SK-N-SH (cell line): ENCODE measurements around the gene AGTR1. TPM values are rescaled to one million over a fixed set of nuclear protein-coding genes. Genes with fewer than 3 reads are reported as not detected.

Source experiments
- CTCF ChIA-PET: fragments of 300-600, 350-600 bp; formaldehyde crosslinking; extraction: SDS; loops from one replicate; lab custom pipeline; 2021; lab: Yijun Ruan, JAX
- POLR2A ChIA-PET: fragments of 350-600 bp; sonication (Branson Sonifier 250); formaldehyde crosslinking; extraction: SDS; loops from one replicate; lab custom pipeline; 2020; ENCODE audit warnings: antibody characterized with exemption, inconsistent platforms; lab: Yijun Ruan, JAX
- DNase-seq: peaks from one replicate; pipeline ENCODE4 v3.0.0; 2012
- H2AFZ ChIP-seq: fragments of 200-600 bp; sonication (generic); 2 replicates; pipeline ENCODE4 v1.8.1; 2016; ENCODE audit warnings: antibody characterized with exemption, mild to moderate bottlenecking, low read depth
- H3F3A ChIP-seq: fragments of 200-600 bp; sonication (generic); replicated peaks from 2 replicates; pipeline ENCODE3; 2016; ENCODE audit warnings: antibody characterized with exemption, mild to moderate bottlenecking; ENCODE audit not compliant: insufficient read depth
- H3K27ac ChIP-seq, 2 experiments: fragments of 200-500 bp in 1 of 2; fragments of 200-600 bp in 1 of 2; sonication (Bioruptor generic) in 1 of 2; sonication (generic), shearing (Covaris generic) in 1 of 2; 2 replicates each; pipeline versions ENCODE4 v1.5.1 to v1.6.1; 2014 to 2016; ENCODE audit warnings: low read depth in 2 of 2, inconsistent platforms in 1 of 2, low read length in 1 of 2, mild to moderate bottlenecking in 1 of 2, mixed read lengths in 1 of 2
- H3K27me3 ChIP-seq: fragments of 200-600 bp; sonication (generic), shearing (Covaris generic); 2 replicates; pipeline ENCODE4 v1.6.1; 2016; ENCODE audit warnings: mixed run types; ENCODE audit not compliant: insufficient read depth
- H3K36me3 ChIP-seq, 2 experiments: fragments of 200-500 bp in 1 of 2; fragments of 200-600 bp in 1 of 2; sonication (Bioruptor generic) in 1 of 2; sonication (generic) in 1 of 2; replicated peaks in 1 of 2; 2 replicates each; pipeline versions ENCODE3 to v1.5.1; 2014 to 2016; ENCODE audit warnings: low read length in 1 of 2, mild to moderate bottlenecking in 1 of 2; ENCODE audit not compliant: insufficient read depth in 2 of 2, control insufficient read depth in 1 of 2
- H3K4me1 ChIP-seq, 2 experiments: fragments of 200-500 bp in 1 of 2; fragments of 200-600 bp in 1 of 2; sonication (Bioruptor generic) in 1 of 2; sonication (generic), shearing (Covaris generic) in 1 of 2; 2 replicates each; pipeline versions ENCODE4 v1.5.1 to v1.6.1; 2014 to 2016; ENCODE audit warnings: low read depth in 1 of 2, low read length in 1 of 2, mixed run types in 1 of 2; ENCODE audit not compliant: insufficient read depth in 2 of 2, control insufficient read depth in 1 of 2
- H3K4me2 ChIP-seq: fragments of 200-600 bp; sonication (generic), shearing (Covaris generic); 2 replicates; pipeline ENCODE4 v1.6.1; 2017; ENCODE audit warnings: mixed run types
- H3K4me3 ChIP-seq, 2 experiments: fragments of 200-500 bp in 1 of 2; fragments of 200-600 bp in 1 of 2; sonication (Bioruptor generic) in 1 of 2; sonication (generic), shearing (Covaris generic) in 1 of 2; 2 replicates each; pipeline versions ENCODE4 v1.5.1 to v1.8.1; 2014 to 2016; ENCODE audit warnings: low read depth in 2 of 2, inconsistent platforms in 1 of 2, low read length in 1 of 2, mild to moderate bottlenecking in 1 of 2, mixed read lengths in 1 of 2, moderate library complexity in 1 of 2
- H3K79me2 ChIP-seq: fragments of 200-600 bp; sonication (generic); 2 replicates; pipeline ENCODE4 v1.8.1; 2017; ENCODE audit warnings: mild to moderate bottlenecking; ENCODE audit not compliant: insufficient read depth
- H3K9ac ChIP-seq: fragments of 200-600 bp; sonication (generic); 2 replicates; pipeline ENCODE4 v1.6.1; 2017; ENCODE audit warnings: mixed run types
- H3K9me2 ChIP-seq: fragments of 200-600 bp; sonication (generic); 2 replicates; pipeline ENCODE4 v1.6.1; 2017; ENCODE audit warnings: mixed run types
- H3K9me3 ChIP-seq: fragments of 200-600 bp; sonication (generic); 2 replicates; pipeline ENCODE4 v1.6.1; 2017; ENCODE audit warnings: mixed run types, mild to moderate bottlenecking, moderate library complexity
- H4K20me1 ChIP-seq: fragments of 200-600 bp; sonication (generic); 2 replicates; pipeline ENCODE4 v1.6.1; 2017; ENCODE audit warnings: mild to moderate bottlenecking, mixed run types; ENCODE audit not compliant: insufficient read depth
- EZH2phosphoT487 ChIP-seq: fragments of 200-600 bp; sonication (generic); IDR thresholded peaks from 2 replicates; pipeline ENCODE4 v1.6.1; 2017; ENCODE audit warnings: low read depth, mixed run types, mild to moderate bottlenecking, antibody characterized with exemption, moderate library complexity, borderline replicate concordance
- FOSL2 ChIP-seq: IDR thresholded peaks from 2 replicates; pipeline ENCODE4 v1.4.0; 2012; ENCODE audit warnings: low read depth, mild to moderate bottlenecking, moderate library complexity, borderline replicate concordance
- FOXJ3 ChIP-seq: sonication (generic); formaldehyde crosslinking; IDR thresholded peaks from 2 replicates; pipeline ENCODE4 v1.5.1; 2020; ENCODE audit warnings: mild to moderate bottlenecking, missing genetic modification reagents
- GATA2 ChIP-seq: sonication (generic); formaldehyde crosslinking; IDR thresholded peaks from 2 replicates; pipeline ENCODE4 v1.5.0; 2020; ENCODE audit warnings: mild to moderate bottlenecking, missing genetic modification reagents
- MEF2A ChIP-seq: IDR thresholded peaks from 2 replicates; pipeline ENCODE4 v1.4.0; 2012; ENCODE audit warnings: low read depth, borderline replicate concordance
- MXI1 ChIP-seq: IDR thresholded peaks from 2 replicates; pipeline ENCODE4 v1.6.1; 2012; ENCODE audit warnings: mild to moderate bottlenecking, low read depth, low read length, improper control_type of control experiment
- PBX3 ChIP-seq: IDR thresholded peaks from 2 replicates; pipeline ENCODE4; 2012
- RCOR1 ChIP-seq: fragments of 150-350 bp; IDR thresholded peaks from 2 replicates; pipeline ENCODE4 v1.6.1; 2017; ENCODE audit warnings: antibody characterized with exemption, low read length
- SMC3 ChIP-seq: IDR thresholded peaks from 2 replicates; pipeline ENCODE4 v1.6.1; 2012; ENCODE audit warnings: low read depth, low read length, improper control_type of control experiment
- TCF12 ChIP-seq: IDR thresholded peaks from 2 replicates; pipeline ENCODE4 v1.4.0; 2012
- YY1 ChIP-seq: IDR thresholded peaks from 2 replicates; pipeline ENCODE4 v1.4.0; 2012; ENCODE audit warnings: low read depth, mild to moderate bottlenecking
- polyA plus RNA-seq, 3 experiments: library from polyadenylated mRNA; depleted of rRNA; stranded (reverse); fragments of >200 nt; gene quantifications; 2 replicates each; pipeline ENCODE4 v1.2.3, GENCODE V29; 2012
- TF ChIP-seq, protein P1 (sequence below): IDR thresholded peaks from 2 replicates; pipeline ENCODE4 v1.4.0; 2012; ENCODE audit warnings: low read depth, borderline replicate concordance
- TF ChIP-seq, protein P2 (sequence below): IDR thresholded peaks from 2 replicates; pipeline ENCODE4 v1.6.1; 2012; ENCODE audit warnings: mild to moderate bottlenecking, low read depth, low read length, moderate library complexity

The AGTR1 gene
- polyA plus RNA-seq, 1 of the 3 experiments (the other 2 are of a cell fraction) = 0.15 TPM

DNA sequence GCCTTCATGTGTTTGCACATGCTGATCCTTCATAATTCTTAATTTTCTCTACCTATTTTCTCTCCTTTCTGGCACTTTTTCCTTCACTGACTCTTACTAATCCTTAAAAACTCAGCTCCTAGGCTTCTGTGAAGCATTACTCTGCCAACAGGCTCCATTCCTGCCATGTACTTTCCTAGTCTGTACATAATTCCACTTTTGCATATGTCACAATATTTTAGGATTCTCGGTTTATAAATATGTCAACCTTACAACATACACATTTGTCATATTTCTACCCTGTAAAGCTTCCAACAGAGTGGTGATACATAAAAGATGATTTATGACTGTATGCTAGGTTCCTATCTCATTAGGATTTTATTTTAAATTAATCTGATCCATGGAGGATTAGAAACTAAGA, 38.2 kb upstream of the AGTR1 start (continued):
- TF ChIP-seq, protein P1, sequence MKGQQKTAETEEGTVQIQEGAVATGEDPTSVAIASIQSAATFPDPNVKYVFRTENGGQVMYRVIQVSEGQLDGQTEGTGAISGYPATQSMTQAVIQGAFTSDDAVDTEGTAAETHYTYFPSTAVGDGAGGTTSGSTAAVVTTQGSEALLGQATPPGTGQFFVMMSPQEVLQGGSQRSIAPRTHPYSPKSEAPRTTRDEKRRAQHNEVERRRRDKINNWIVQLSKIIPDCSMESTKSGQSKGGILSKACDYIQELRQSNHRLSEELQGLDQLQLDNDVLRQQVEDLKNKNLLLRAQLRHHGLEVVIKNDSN = no peak
- TF ChIP-seq YY1 = no peak

DNA sequence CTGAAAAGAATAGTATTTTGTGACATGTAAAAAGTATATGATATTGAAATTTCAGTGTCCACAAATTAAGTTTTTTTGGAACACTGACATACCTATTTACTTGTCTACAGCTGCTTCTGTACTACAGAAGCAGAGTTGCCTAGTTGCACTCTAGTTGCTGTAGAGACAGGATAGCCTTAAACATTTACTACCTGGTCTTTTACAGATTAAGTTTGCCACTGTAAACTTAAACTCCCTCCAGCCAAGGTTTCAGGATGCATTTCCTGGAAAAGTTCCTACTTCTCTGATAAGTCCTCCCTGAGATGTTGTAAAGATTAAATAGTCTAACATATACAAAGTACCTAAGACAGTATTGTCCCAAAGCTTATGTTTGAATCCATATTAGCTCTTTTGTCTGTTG, 17.4 kb upstream of the AGTR1 start:
- H2AFZ ChIP-seq = no peak overlapping the region
- no peaks in the 10 kb centered on the region for H4K20me1 ChIP-seq
- H3F3A ChIP-seq = peaks cover 3% of the 10 kb centered on the region
- H3K79me2 ChIP-seq = no peaks in the 10 kb centered on the region
- H3K36me3 ChIP-seq = no peaks in the 10 kb centered on the region
- no peaks in the 10 kb centered on the region for H3K4me1 ChIP-seq
- no peak for DNase-seq
- no peaks in the 10 kb centered on the region for H3K27me3 ChIP-seq
- no peaks in the 10 kb centered on the region for H3K9me3 ChIP-seq
- CTCF ChIA-PET = no interaction called here
- POLR2A ChIA-PET = no interaction called here
- H3K4me3 ChIP-seq = no peak overlapping the region
- TF ChIP-seq RCOR1 (no peak), MXI1 (no peak), TCF12 (no peak), EZH2phosphoT487 (no peak), FOXJ3 (CRISPR knock-in tag) (no peak), YY1 (no peak), MEF2A (no peak), GATA2 (CRISPR knock-in tag) (no peak), FOSL2 (no peak), PBX3 (no peak), SMC3 (no peak)
- TF ChIP-seq, protein P2, sequence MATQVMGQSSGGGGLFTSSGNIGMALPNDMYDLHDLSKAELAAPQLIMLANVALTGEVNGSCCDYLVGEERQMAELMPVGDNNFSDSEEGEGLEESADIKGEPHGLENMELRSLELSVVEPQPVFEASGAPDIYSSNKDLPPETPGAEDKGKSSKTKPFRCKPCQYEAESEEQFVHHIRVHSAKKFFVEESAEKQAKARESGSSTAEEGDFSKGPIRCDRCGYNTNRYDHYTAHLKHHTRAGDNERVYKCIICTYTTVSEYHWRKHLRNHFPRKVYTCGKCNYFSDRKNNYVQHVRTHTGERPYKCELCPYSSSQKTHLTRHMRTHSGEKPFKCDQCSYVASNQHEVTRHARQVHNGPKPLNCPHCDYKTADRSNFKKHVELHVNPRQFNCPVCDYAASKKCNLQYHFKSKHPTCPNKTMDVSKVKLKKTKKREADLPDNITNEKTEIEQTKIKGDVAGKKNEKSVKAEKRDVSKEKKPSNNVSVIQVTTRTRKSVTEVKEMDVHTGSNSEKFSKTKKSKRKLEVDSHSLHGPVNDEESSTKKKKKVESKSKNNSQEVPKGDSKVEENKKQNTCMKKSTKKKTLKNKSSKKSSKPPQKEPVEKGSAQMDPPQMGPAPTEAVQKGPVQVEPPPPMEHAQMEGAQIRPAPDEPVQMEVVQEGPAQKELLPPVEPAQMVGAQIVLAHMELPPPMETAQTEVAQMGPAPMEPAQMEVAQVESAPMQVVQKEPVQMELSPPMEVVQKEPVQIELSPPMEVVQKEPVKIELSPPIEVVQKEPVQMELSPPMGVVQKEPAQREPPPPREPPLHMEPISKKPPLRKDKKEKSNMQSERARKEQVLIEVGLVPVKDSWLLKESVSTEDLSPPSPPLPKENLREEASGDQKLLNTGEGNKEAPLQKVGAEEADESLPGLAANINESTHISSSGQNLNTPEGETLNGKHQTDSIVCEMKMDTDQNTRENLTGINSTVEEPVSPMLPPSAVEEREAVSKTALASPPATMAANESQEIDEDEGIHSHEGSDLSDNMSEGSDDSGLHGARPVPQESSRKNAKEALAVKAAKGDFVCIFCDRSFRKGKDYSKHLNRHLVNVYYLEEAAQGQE = no peak
- TF ChIP-seq, all 33 proteins: peak for 0
- H3K9ac ChIP-seq = no peak overlapping the region
- no peak overlapping the region for H3K27ac ChIP-seq
- no peaks in the 10 kb centered on the region for H3K9me2 ChIP-seq
- H3K4me2 ChIP-seq = no peak overlapping the region
